ENCODE measurements around the gene RELB. TPM values are rescaled to one million over a fixed set of nuclear protein-coding genes. Genes with fewer than 3 reads are reported as not detected.
A peak's percentile ranks its signal among the peaks of the same experiment; 100 is the strongest.

Gene RELB
- total and polyA plus RNA-seq, 2 donors (not counting 3 experiments of a cell fraction or from before 2014, with no cell fraction given) = 13.2 to 14.4 TPM

DNA sequence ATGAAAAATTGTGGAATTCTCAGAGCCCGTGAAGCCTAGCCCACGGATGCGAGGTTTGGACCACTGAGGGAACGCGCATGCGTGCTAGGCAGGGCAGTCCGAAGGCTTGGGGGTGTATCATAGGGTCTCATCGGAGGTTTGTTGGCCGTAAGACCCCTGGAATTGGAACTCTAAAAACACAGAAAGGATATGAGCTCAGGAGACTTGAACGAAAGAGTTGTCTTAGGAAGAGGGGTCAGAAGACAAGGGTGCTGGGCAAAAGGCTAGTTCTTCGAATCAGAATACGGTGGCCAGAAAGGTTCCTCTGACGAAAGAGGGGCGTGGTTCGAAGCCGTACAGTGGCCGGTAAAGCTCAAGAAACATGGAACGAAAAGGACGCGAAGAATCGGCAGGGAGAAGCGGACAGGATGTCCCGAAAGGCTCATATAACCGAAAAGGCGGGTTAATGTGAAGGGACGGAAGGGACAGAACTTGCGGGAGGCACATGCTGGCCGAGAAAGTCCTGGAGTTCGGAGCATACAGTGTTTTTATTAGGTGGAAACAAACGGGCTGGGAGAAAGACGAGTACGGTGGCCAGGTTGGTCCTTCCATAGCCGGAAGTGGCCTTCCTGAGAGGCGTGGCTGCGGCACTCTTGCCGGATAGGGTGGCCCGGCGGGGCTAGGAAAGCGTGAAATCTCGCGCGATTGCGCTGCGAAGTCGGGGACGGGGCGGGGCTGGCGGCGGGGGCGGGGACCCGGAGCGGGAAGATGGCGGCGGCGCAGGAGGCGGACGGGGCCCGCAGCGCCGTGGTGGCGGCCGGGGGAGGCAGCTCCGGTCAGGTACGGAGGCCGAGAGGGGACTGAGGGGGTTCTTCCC, 46.4 kb upstream of the RELB start, which contains the start of gene CLPTM1:
Gene CLPTM1 (plus strand): TSS at position 732 of the 856 bp plus-strand sequence. CDS start 16 bp downstream, at position 748.
- dilution Hi-C loops (cut with MboI; ENCODE audit: extremely low pct_ligation_motif_present, low sequenced_read_pairs) (no loop called here), intact Hi-C loops (cut with micrococcal nuclease) (loop anchor here (1.0 to 10.0 kb wide), 5 partner anchors 28 to 233 kb away; partner anchors contain the start of gene BCAM)
- TSS peak; percentile 93 for BruUV-seq (replicated peaks)
- TF ChIP-seq GATA2 (IDR thresholded peaks at IDR 0.05; ENCODE audit: insufficient read depth, insufficient read length, low read depth, low read length) (no peak), POLR2A (IDR thresholded peaks at IDR 0.05; ENCODE audit: low read depth, low read length) (peak; percentile 80), EZH2 (IDR thresholded peaks at IDR 0.05; ENCODE audit: borderline replicate concordance, low read depth, low read length, severe bottlenecking) (no peak), FOS (IDR thresholded peaks at IDR 0.05; ENCODE audit: borderline replicate concordance, insufficient read depth, low read length) (no peak), MYC (IDR thresholded peaks at IDR 0.05; ENCODE audit: low read depth, low read length) (no peak), POLR2AphosphoS5 (IDR thresholded peaks at IDR 0.05; ENCODE audit: insufficient read depth, low read depth, low read length) (peak; percentile 85), JUN (IDR thresholded peaks at IDR 0.05; ENCODE audit: borderline replicate concordance, insufficient read depth, insufficient read length, low read depth) (no peak)
- TF ChIP-seq, protein P1, sequence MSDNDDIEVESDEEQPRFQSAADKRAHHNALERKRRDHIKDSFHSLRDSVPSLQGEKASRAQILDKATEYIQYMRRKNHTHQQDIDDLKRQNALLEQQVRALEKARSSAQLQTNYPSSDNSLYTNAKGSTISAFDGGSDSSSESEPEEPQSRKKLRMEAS (IDR thresholded peaks at IDR 0.05; ENCODE audit: insufficient read depth, insufficient read length) = peak; percentile 15
- TF ChIP-seq, protein P2, sequence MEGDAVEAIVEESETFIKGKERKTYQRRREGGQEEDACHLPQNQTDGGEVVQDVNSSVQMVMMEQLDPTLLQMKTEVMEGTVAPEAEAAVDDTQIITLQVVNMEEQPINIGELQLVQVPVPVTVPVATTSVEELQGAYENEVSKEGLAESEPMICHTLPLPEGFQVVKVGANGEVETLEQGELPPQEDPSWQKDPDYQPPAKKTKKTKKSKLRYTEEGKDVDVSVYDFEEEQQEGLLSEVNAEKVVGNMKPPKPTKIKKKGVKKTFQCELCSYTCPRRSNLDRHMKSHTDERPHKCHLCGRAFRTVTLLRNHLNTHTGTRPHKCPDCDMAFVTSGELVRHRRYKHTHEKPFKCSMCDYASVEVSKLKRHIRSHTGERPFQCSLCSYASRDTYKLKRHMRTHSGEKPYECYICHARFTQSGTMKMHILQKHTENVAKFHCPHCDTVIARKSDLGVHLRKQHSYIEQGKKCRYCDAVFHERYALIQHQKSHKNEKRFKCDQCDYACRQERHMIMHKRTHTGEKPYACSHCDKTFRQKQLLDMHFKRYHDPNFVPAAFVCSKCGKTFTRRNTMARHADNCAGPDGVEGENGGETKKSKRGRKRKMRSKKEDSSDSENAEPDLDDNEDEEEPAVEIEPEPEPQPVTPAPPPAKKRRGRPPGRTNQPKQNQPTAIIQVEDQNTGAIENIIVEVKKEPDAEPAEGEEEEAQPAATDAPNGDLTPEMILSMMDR (IDR thresholded peaks at IDR 0.05; ENCODE audit: extremely low read depth in 1 of 2, insufficient read depth in 1 of 2, low read depth in 1 of 2, low read length in 2 of 2) = no peak
- FAIRE-seq (peak; percentile 97), DNase-seq (ENCODE audit: low read depth, low spot score) (peak; percentile 96)
- Histone ChIP-seq H3K4me2 (ENCODE audit: insufficient read depth, low read length) (peak within 1 kb of the TSS; percentile 98), H3K4me1 (ENCODE audit: control insufficient read depth, extremely low read depth, insufficient read depth, low read length) (peaks cover 15% of the 10 kb centered on the region), H3K9me1 (replicated peaks; ENCODE audit: control insufficient read depth, extremely low read depth, insufficient read depth, low read length) (no peaks in the 10 kb centered on the region), H3K4me3 (replicated peaks in 1 of 3; ENCODE audit: insufficient read depth in 1 of 3, low read depth in 1 of 3, low read length in 3 of 3) (peak within 1 kb of the TSS; percentile 87 to 95 (median 90)), H3K27me3 (ENCODE audit: control insufficient read depth in 2 of 2, insufficient read depth in 2 of 2, low read length in 2 of 2) (no peaks in the 10 kb centered on the region), H2AFZ (ENCODE audit: low read depth, low read length) (peak within 1 kb of the TSS; percentile 98), H3K79me2 (ENCODE audit: control insufficient read depth, insufficient read depth, low read length) (peaks cover 46% of the 10 kb centered on the region), H3K9ac (replicated peaks; ENCODE audit: extremely low read depth, insufficient read depth, low read length) (peak within 1 kb of the TSS; percentile 97), H3K36me3 (ENCODE audit: control insufficient read depth in 2 of 2, extremely low read depth in 1 of 2, insufficient read depth in 2 of 2, low read length in 2 of 2) (no peaks in the 10 kb centered on the region), H3K9me3 (replicated peaks; ENCODE audit: control insufficient read depth, insufficient read depth, low read length) (no peaks in the 10 kb centered on the region), H3K27ac (ENCODE audit: insufficient read depth, low read depth, low read length) (peak within 1 kb of the TSS; percentile 93), H4K20me1 (replicated peaks; ENCODE audit: control insufficient read depth, extremely low read depth, insufficient read depth, low read length) (no peaks in the 10 kb centered on the region)
- ChIA-PET CTCF (interaction anchor here (0.9 to 1.7 kb wide), 4 partner anchors 35 to 51 kb away, joined by 3 to 5 read pairs (median 4); partner anchors contain the start of gene APOE), POLR2A (interaction anchor here (0.6 to 1.3 kb wide), 3 partner anchors 39 to 84 kb away, joined by 3 read pairs; no protein-coding TSS in a partner anchor)
